ENCODE results near the gene PPP1R3F.
"Not testable (repeated sequence)": the region's sequence is repeated elsewhere in the genome, so short reads cannot be mapped to it uniquely, and the experiment has no call there.

Gene PPP1R3F

GRCh38 chrX:49323735-49324134 is 54.1 kb downstream of the PPP1R3F start:
- DNase-seq, result not testable (repeated sequence)

- not testable (repeated sequence) for DNase-seq
Measured at GRCh38 chrX:49330421-49330820, 60.8 kb downstream of the PPP1R3F start.

GRCh38 chrX:49331282-49331681 is 61.7 kb downstream of the PPP1R3F start, which contains the start of gene GAGE13:
Gene GAGE13, plus strand, starts transcription at chrX:49331582. Its CDS starts 1,156 bp downstream, at chrX:49332738.
- DNase-seq, result not testable (repeated sequence)

GRCh38 chrX:49331841-49332240 is 62.2 kb downstream of the PPP1R3F start:
- DNase-seq, result not testable (repeated sequence)

Data from CD4-positive, alpha-beta T cell treated with Interleukin-6 for 4 hours (primary cell).